ENCODE measurements around the gene SORCS1.

The SORCS1 gene

GRCh38 chr10:106734220-106734619 lies 430.3 kb downstream of the SORCS1 start:
- DNase-seq (ENCODE audit: low read depth) = no peak

- no peak for DNase-seq (ENCODE audit: low read depth)
These were observed 436.3 kb downstream of the SORCS1 start for GRCh38 chr10:106728232-106728631.

GRCh38 chr10:106727170-106727569 lies 437.3 kb downstream of the SORCS1 start:
- DNase-seq (ENCODE audit: low read depth) = no peak

GRCh38 chr10:106722524-106722923 lies 442.0 kb downstream of the SORCS1 start:
- no peak for DNase-seq (ENCODE audit: low read depth)

GRCh38 chr10:106720683-106721082 lies 443.8 kb downstream of the SORCS1 start:
- DNase-seq (ENCODE audit: low read depth) = no peak

- DNase-seq (ENCODE audit: low read depth) = no peak
These were observed 448.1 kb downstream of the SORCS1 start for GRCh38 chr10:106716381-106716780.

GRCh38 chr10:106714734-106715555 lies 449.6 kb downstream of the SORCS1 start:
- no peak for DNase-seq (ENCODE audit: low read depth)

- no peak for DNase-seq (ENCODE audit: low read depth)
These were observed 450.7 kb downstream of the SORCS1 start for GRCh38 chr10:106713846-106714245.

GRCh38 chr10:106712988-106713387 lies 451.5 kb downstream of the SORCS1 start:
- DNase-seq (ENCODE audit: low read depth) = no peak

GRCh38 chr10:106711313-106711906 lies 453.1 kb downstream of the SORCS1 start:
- DNase-seq (ENCODE audit: low read depth) = no peak

GRCh38 chr10:106708506-106708905 lies 456.0 kb downstream of the SORCS1 start:
- DNase-seq (ENCODE audit: low read depth) = no peak

GRCh38 chr10:106707657-106708056 lies 456.8 kb downstream of the SORCS1 start:
- no peak for DNase-seq (ENCODE audit: low read depth)

- no peak for DNase-seq (ENCODE audit: low read depth)
These were observed 458.4 kb downstream of the SORCS1 start for GRCh38 chr10:106706127-106706526.

- no peak for DNase-seq (ENCODE audit: low read depth)
These were observed 458.8 kb downstream of the SORCS1 start for GRCh38 chr10:106705681-106706100.

GRCh38 chr10:106696239-106696638 lies 468.3 kb downstream of the SORCS1 start:
- no peak for DNase-seq (ENCODE audit: low read depth)

GRCh38 chr10:106694696-106695095 lies 469.8 kb downstream of the SORCS1 start:
- DNase-seq (ENCODE audit: low read depth) = no peak

GRCh38 chr10:106682175-106682574 lies 482.3 kb downstream of the SORCS1 start:
- DNase-seq (ENCODE audit: low read depth) = no peak

GRCh38 chr10:106680061-106680460 lies 484.4 kb downstream of the SORCS1 start:
- no peak for DNase-seq (ENCODE audit: low read depth)

GRCh38 chr10:106679314-106679713 lies 485.2 kb downstream of the SORCS1 start:
- DNase-seq (ENCODE audit: low read depth) = no peak

- no peak for DNase-seq (ENCODE audit: low read depth)
These were observed 491.9 kb downstream of the SORCS1 start for GRCh38 chr10:106672517-106673175.

- no peak for DNase-seq (ENCODE audit: low read depth)
These were observed 502.8 kb downstream of the SORCS1 start for GRCh38 chr10:106661767-106662140.

- no peak for DNase-seq (ENCODE audit: low read depth)
These were observed 503.3 kb downstream of the SORCS1 start for GRCh38 chr10:106661133-106661766.

GRCh38 chr10:106660550-106660949 lies 504.0 kb downstream of the SORCS1 start:
- no peak for DNase-seq (ENCODE audit: low read depth)
